ENCODE data around the gene KCNQ1OT1.

The KCNQ1OT1 gene

GRCh38 chr11:2666828-2667570 lies 32.8 kb downstream of the KCNQ1OT1 start:
- TF ChIP-seq CTCF (IDR thresholded peaks at IDR 0.05; ENCODE audit: insufficient read depth, low read depth, low read length, missing control alignments): no peak
- H3K4me3 ChIP-seq (ENCODE audit: low read depth, low read length): no peak overlapping the region
- no peak for DNase-seq (ENCODE audit: low read depth)

- DNase-seq (ENCODE audit: low read depth): no peak
- H3K4me3 ChIP-seq (ENCODE audit: low read depth, low read length): no peak overlapping the region
- TF ChIP-seq CTCF (IDR thresholded peaks at IDR 0.05; ENCODE audit: insufficient read depth, low read depth, low read length, missing control alignments): no peak
These were observed 33.4 kb downstream of the KCNQ1OT1 start for GRCh38 chr11:2666401-2666741.

- H3K4me3 ChIP-seq (ENCODE audit: low read depth, low read length): no peak overlapping the region
- no peak for TF ChIP-seq CTCF (IDR thresholded peaks at IDR 0.05; ENCODE audit: insufficient read depth, low read depth, low read length, missing control alignments)
- no peak for DNase-seq (ENCODE audit: low read depth)
These were observed 34.0 kb downstream of the KCNQ1OT1 start for GRCh38 chr11:2665526-2666400.

- no peak for DNase-seq (ENCODE audit: low read depth)
- TF ChIP-seq CTCF (IDR thresholded peaks at IDR 0.05; ENCODE audit: insufficient read depth, low read depth, low read length, missing control alignments): no peak
- no peak overlapping the region for H3K4me3 ChIP-seq (ENCODE audit: low read depth, low read length)
These were observed 34.8 kb downstream of the KCNQ1OT1 start for GRCh38 chr11:2664791-2665525.

GRCh38 chr11:2664376-2664775 lies 35.4 kb downstream of the KCNQ1OT1 start:
- no peak for TF ChIP-seq CTCF (IDR thresholded peaks at IDR 0.05; ENCODE audit: insufficient read depth, low read depth, low read length, missing control alignments)
- H3K4me3 ChIP-seq (ENCODE audit: low read depth, low read length): no peak overlapping the region
- no peak for DNase-seq (ENCODE audit: low read depth)

- no peak overlapping the region for H3K4me3 ChIP-seq (ENCODE audit: low read depth, low read length)
- DNase-seq (ENCODE audit: low read depth): no peak
- no peak for TF ChIP-seq CTCF (IDR thresholded peaks at IDR 0.05; ENCODE audit: insufficient read depth, low read depth, low read length, missing control alignments)
These were observed 35.9 kb downstream of the KCNQ1OT1 start for GRCh38 chr11:2663915-2664314.
